GM23338 (cell line): ENCODE measurements around the gene IDH1. TPM values are rescaled to one million over a fixed set of nuclear protein-coding genes. Genes with fewer than 3 reads are reported as not detected.

ENCODE experiments used
- ATAC-seq: fragments of 200-7000 bp; cut with Tn5 transposase; 3 replicates; pipeline ENCODE4 v1.9.1; 2020
- DNase-seq: peaks from one replicate; pipeline ENCODE4 v3.0.0-alpha.2; 2015; ENCODE audit warnings: low spot score
- H2AFZ ChIP-seq: fragments of 200-600 bp; sonication (generic); 2 replicates; pipeline ENCODE4 v1.8.0; 2016; ENCODE audit warnings: antibody characterized with exemption, mild to moderate bottlenecking, moderate library complexity
- H3F3A ChIP-seq: fragments of 200-600 bp; sonication (generic); replicated peaks from 2 replicates; pipeline ENCODE4 v1.8.0; 2017; ENCODE audit warnings: antibody characterized with exemption, mixed run types, low read depth
- H3K27ac ChIP-seq: fragments of 200-600 bp; sonication (generic); 2 replicates; pipeline ENCODE4 v1.6.1; 2016; ENCODE audit warnings: low read depth
- H3K27me3 ChIP-seq: fragments of 200-600 bp; sonication (generic); 2 replicates; pipeline ENCODE4 v1.8.0; 2016; ENCODE audit warnings: mild to moderate bottlenecking, mixed run types, moderate library complexity; ENCODE audit not compliant: insufficient read depth
- H3K36me3 ChIP-seq: fragments of 200-600 bp; sonication (generic); 2 replicates; pipeline ENCODE4 v1.8.0; 2016; ENCODE audit warnings: mild to moderate bottlenecking; ENCODE audit not compliant: insufficient read depth
- H3K4me1 ChIP-seq: fragments of 200-600 bp; sonication (generic); 2 replicates; pipeline ENCODE4 v1.8.0; 2016; ENCODE audit warnings: mild to moderate bottlenecking, moderate library complexity; ENCODE audit not compliant: insufficient read depth
- H3K4me2 ChIP-seq: fragments of 200-600 bp; sonication (generic); 2 replicates; pipeline ENCODE4 v1.7.1; 2017; ENCODE audit warnings: mixed run types
- H3K4me3 ChIP-seq: fragments of 200-600 bp; sonication (generic); 2 replicates; pipeline ENCODE4 v1.6.1; 2016; ENCODE audit warnings: mixed run types
- H3K79me2 ChIP-seq: fragments of 200-600 bp; sonication (generic); replicated peaks from 2 replicates; pipeline ENCODE4 v1.8.0; 2017; ENCODE audit warnings: mild to moderate bottlenecking; ENCODE audit not compliant: insufficient read depth
- H3K9me2 ChIP-seq: fragments of 200-600 bp; sonication (generic); 2 replicates; pipeline ENCODE4 v1.8.0; 2017; ENCODE audit not compliant: insufficient read depth
- H4K20me1 ChIP-seq: fragments of 200-600 bp; sonication (generic); replicated peaks from 2 replicates; pipeline ENCODE4 v1.8.0; 2017; ENCODE audit warnings: mild to moderate bottlenecking; ENCODE audit not compliant: insufficient read depth
- H3K27ac Mint-ChIP-seq: 2 replicates; pipeline ENCODE4 v1.8.0; 2020; ENCODE audit warnings: inconsistent platforms, mild to moderate bottlenecking, moderate library complexity, mixed read lengths
- H3K27me3 Mint-ChIP-seq: 3 replicates; pipeline ENCODE4 v1.8.0; 2022; ENCODE audit warnings: low read depth, mild to moderate bottlenecking, moderate library complexity, mixed read lengths, inconsistent platforms; ENCODE audit not compliant: insufficient read depth, poor library complexity
- H3K36me3 Mint-ChIP-seq: 3 replicates; pipeline ENCODE4 v1.8.0; 2021; ENCODE audit warnings: low read depth, mild to moderate bottlenecking, inconsistent platforms, moderate library complexity, mixed read lengths
- H3K4me1 Mint-ChIP-seq: 3 replicates; pipeline ENCODE4 v1.8.0; 2020; ENCODE audit warnings: mild to moderate bottlenecking, inconsistent platforms, mixed read lengths
- H3K4me3 Mint-ChIP-seq: 3 replicates; pipeline ENCODE4 v1.8.0; 2021; ENCODE audit warnings: moderate library complexity, mild to moderate bottlenecking, inconsistent platforms, mixed read lengths
- H3K9me3 Mint-ChIP-seq: 3 replicates; pipeline ENCODE4 v1.8.0; 2020; ENCODE audit warnings: moderate library complexity, mild to moderate bottlenecking, inconsistent platforms, mixed read lengths
- CREB1 ChIP-seq: fragments of 250-450 bp; sonication (Bioruptor Pico); IDR thresholded peaks from 2 replicates; pipeline ENCODE4 v1.5.0; 2020; ENCODE audit warnings: low read depth, mild to moderate bottlenecking, moderate library complexity
- EZH2 ChIP-seq: fragments of 200-600 bp; sonication (generic); IDR thresholded peaks from one replicate; pipeline ENCODE4 v1.8.0; 2017; ENCODE audit warnings: antibody characterized with exemption, mild to moderate bottlenecking, low read depth; ENCODE audit not compliant: unreplicated experiment
- EZH2phosphoT487 ChIP-seq: fragments of 200-600 bp; sonication (generic); IDR thresholded peaks from one replicate; pipeline ENCODE4 v1.8.1; 2018; ENCODE audit warnings: antibody characterized with exemption; ENCODE audit not compliant: unreplicated experiment
- JUNB ChIP-seq: IDR thresholded peaks from one replicate; pipeline ENCODE4 v1.6.1; 2016; ENCODE audit warnings: antibody characterized with exemption; ENCODE audit not compliant: unreplicated experiment
- NANOG ChIP-seq: IDR thresholded peaks from 2 replicates; pipeline ENCODE4 v1.6.1; 2016; ENCODE audit warnings: antibody characterized with exemption, borderline replicate concordance
- POLR2AphosphoS5 ChIP-seq: IDR thresholded peaks from 2 replicates; pipeline ENCODE4 v1.6.1; 2016; ENCODE audit warnings: antibody characterized with exemption, low read depth
- STAT1 ChIP-seq: IDR thresholded peaks from one replicate; pipeline ENCODE4 v1.6.1; 2016; ENCODE audit warnings: antibody characterized with exemption; ENCODE audit not compliant: unreplicated experiment
- ZNF114 ChIP-seq: fragments of 250-450 bp; sonication (Bioruptor Pico); IDR thresholded peaks from 2 replicates; pipeline ENCODE4 v1.5.0; 2020; ENCODE audit warnings: mild to moderate bottlenecking, moderate library complexity
- ZNF331 ChIP-seq: fragments of 250-450 bp; sonication (Bioruptor Pico); IDR thresholded peaks from 2 replicates; pipeline ENCODE4 v1.5.0; 2020; ENCODE audit warnings: low read depth, mild to moderate bottlenecking, moderate library complexity
- polyA plus RNA-seq: library from polyadenylated mRNA; unstranded; fragments of >200 nt; fragmentation: Nextera tagmentation; extraction: Ambion mirVana; gene quantifications from 2 replicates; pipeline ENCODE4 v1.2.1, GENCODE V29; 2016
- total RNA-seq: library from RNA; depleted of rRNA; stranded (reverse); fragments of >200 nt; shearing (Covaris generic); gene quantifications from 2 replicates; pipeline ENCODE4 v1.2.3, GENCODE V29; 2014
- TF ChIP-seq, protein P1 (sequence below): IDR thresholded peaks from one replicate; pipeline ENCODE4 v1.6.1; 2018; ENCODE audit warnings: antibody characterized with exemption; ENCODE audit not compliant: unreplicated experiment
- TF ChIP-seq, protein P2 (sequence below): fragments of 250-450 bp; sonication (Bioruptor Pico); IDR thresholded peaks from 2 replicates; pipeline ENCODE4 v1.5.0; 2020; ENCODE audit warnings: mild to moderate bottlenecking, moderate library complexity
- TF ChIP-seq, protein P3 (sequence below), 2 experiments: fragments of 200-600 bp in 1 of 2; sonication (generic) in 1 of 2; conservative IDR thresholded peaks; 2 replicates each; pipeline versions ENCODE4 v1.5.1 to v1.6.1; 2016 to 2017; ENCODE audit warnings: antibody characterized with exemption in 2 of 2, low read depth in 2 of 2, mild to moderate bottlenecking in 2 of 2, moderate library complexity in 1 of 2
- TF ChIP-seq, protein P4 (sequence below): IDR thresholded peaks from 2 replicates; pipeline ENCODE4 v1.6.1; 2016; ENCODE audit warnings: antibody characterized with exemption

Gene IDH1
- total and polyA plus RNA-seq, 2 experiments from 2014 or later, result 315 to 536 TPM

DNA sequence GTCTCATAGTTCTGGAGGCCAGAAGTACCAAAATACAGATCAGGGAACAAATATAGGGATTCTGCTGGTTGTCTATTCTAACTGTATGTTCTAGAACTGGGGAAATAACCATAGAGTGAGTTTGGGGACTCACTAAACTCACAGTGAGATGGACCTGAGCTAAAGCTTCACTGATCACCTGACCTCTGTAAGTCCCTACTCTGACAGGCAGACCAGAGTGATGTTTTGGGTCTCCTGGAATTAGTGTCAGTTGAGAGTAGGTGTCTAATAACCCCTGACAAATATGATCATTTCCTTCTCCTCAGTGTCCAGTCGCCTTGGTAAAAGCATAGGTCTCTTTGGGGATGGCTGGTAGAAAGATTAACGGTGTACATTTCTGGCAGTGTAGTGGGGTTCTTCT lies 25.4 kb upstream of the IDH1 start:
- Histone ChIP-seq H2AFZ (no peak overlapping the region), H3K27me3 (no peaks in the 10 kb centered on the region), H4K20me1 (peaks cover 19% of the 10 kb centered on the region), H3K36me3 (peaks cover 63% of the 10 kb centered on the region), H3K79me2 (peaks cover 43% of the 10 kb centered on the region), H3K4me1 (no peaks in the 10 kb centered on the region), H3F3A (no peaks in the 10 kb centered on the region), H3K27ac (peak overlapping the region; percentile 51; the same call in 1 of the 2 replicates), H3K9me2 (no peaks in the 10 kb centered on the region), H3K4me2 (no peak overlapping the region), H3K4me3 (no peak overlapping the region)
- Mint-ChIP-seq H3K27me3 (no peaks in the 10 kb centered on the region), H3K36me3 (peaks cover 71% of the 10 kb centered on the region), H3K4me1 (no peaks in the 10 kb centered on the region), H3K27ac (no peak overlapping the region), H3K4me3 (no peak overlapping the region), H3K9me3 (no peaks in the 10 kb centered on the region)
- no peak for DNase-seq
- TF ChIP-seq, protein P1, sequence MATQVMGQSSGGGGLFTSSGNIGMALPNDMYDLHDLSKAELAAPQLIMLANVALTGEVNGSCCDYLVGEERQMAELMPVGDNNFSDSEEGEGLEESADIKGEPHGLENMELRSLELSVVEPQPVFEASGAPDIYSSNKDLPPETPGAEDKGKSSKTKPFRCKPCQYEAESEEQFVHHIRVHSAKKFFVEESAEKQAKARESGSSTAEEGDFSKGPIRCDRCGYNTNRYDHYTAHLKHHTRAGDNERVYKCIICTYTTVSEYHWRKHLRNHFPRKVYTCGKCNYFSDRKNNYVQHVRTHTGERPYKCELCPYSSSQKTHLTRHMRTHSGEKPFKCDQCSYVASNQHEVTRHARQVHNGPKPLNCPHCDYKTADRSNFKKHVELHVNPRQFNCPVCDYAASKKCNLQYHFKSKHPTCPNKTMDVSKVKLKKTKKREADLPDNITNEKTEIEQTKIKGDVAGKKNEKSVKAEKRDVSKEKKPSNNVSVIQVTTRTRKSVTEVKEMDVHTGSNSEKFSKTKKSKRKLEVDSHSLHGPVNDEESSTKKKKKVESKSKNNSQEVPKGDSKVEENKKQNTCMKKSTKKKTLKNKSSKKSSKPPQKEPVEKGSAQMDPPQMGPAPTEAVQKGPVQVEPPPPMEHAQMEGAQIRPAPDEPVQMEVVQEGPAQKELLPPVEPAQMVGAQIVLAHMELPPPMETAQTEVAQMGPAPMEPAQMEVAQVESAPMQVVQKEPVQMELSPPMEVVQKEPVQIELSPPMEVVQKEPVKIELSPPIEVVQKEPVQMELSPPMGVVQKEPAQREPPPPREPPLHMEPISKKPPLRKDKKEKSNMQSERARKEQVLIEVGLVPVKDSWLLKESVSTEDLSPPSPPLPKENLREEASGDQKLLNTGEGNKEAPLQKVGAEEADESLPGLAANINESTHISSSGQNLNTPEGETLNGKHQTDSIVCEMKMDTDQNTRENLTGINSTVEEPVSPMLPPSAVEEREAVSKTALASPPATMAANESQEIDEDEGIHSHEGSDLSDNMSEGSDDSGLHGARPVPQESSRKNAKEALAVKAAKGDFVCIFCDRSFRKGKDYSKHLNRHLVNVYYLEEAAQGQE, result no peak
- no peak for TF ChIP-seq ZNF114
- TF ChIP-seq, protein P2, sequence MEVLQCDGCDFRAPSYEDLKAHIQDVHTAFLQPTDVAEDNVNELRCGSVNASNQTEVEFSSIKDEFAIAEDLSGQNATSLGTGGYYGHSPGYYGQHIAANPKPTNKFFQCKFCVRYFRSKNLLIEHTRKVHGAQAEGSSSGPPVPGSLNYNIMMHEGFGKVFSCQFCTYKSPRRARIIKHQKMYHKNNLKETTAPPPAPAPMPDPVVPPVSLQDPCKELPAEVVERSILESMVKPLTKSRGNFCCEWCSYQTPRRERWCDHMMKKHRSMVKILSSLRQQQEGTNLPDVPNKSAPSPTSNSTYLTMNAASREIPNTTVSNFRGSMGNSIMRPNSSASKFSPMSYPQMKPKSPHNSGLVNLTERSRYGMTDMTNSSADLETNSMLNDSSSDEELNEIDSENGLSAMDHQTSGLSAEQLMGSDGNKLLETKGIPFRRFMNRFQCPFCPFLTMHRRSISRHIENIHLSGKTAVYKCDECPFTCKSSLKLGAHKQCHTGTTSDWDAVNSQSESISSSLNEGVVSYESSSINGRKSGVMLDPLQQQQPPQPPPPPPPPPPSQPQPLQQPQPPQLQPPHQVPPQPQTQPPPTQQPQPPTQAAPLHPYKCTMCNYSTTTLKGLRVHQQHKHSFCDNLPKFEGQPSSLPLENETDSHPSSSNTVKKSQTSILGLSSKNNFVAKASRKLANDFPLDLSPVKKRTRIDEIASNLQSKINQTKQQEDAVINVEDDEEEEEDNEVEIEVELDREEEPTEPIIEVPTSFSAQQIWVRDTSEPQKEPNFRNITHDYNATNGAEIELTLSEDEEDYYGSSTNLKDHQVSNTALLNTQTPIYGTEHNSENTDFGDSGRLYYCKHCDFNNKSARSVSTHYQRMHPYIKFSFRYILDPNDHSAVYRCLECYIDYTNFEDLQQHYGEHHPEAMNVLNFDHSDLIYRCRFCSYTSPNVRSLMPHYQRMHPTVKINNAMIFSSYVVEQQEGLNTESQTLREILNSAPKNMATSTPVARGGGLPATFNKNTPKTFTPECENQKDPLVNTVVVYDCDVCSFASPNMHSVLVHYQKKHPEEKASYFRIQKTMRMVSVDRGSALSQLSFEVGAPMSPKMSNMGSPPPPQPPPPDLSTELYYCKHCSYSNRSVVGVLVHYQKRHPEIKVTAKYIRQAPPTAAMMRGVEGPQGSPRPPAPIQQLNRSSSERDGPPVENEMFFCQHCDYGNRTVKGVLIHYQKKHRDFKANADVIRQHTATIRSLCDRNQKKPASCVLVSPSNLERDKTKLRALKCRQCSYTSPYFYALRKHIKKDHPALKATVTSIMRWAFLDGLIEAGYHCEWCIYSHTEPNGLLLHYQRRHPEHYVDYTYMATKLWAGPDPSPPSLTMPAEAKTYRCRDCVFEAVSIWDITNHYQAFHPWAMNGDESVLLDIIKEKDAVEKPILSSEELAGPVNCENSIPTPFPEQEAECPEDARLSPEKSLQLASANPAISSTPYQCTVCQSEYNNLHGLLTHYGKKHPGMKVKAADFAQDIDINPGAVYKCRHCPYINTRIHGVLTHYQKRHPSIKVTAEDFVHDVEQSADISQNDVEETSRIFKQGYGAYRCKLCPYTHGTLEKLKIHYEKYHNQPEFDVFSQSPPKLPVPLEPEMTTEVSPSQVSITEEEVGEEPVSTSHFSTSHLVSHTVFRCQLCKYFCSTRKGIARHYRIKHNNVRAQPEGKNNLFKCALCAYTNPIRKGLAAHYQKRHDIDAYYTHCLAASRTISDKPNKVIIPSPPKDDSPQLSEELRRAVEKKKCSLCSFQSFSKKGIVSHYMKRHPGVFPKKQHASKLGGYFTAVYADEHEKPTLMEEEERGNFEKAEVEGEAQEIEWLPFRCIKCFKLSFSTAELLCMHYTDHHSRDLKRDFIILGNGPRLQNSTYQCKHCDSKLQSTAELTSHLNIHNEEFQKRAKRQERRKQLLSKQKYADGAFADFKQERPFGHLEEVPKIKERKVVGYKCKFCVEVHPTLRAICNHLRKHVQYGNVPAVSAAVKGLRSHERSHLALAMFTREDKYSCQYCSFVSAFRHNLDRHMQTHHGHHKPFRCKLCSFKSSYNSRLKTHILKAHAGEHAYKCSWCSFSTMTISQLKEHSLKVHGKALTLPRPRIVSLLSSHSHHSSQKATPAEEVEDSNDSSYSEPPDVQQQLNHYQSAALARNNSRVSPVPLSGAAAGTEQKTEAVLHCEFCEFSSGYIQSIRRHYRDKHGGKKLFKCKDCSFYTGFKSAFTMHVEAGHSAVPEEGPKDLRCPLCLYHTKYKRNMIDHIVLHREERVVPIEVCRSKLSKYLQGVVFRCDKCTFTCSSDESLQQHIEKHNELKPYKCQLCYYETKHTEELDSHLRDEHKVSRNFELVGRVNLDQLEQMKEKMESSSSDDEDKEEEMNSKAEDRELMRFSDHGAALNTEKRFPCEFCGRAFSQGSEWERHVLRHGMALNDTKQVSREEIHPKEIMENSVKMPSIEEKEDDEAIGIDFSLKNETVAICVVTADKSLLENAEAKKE (CRISPR knock-in tag), result no peak
- TF ChIP-seq JUNB, result no peak
- TF ChIP-seq, protein P3, sequence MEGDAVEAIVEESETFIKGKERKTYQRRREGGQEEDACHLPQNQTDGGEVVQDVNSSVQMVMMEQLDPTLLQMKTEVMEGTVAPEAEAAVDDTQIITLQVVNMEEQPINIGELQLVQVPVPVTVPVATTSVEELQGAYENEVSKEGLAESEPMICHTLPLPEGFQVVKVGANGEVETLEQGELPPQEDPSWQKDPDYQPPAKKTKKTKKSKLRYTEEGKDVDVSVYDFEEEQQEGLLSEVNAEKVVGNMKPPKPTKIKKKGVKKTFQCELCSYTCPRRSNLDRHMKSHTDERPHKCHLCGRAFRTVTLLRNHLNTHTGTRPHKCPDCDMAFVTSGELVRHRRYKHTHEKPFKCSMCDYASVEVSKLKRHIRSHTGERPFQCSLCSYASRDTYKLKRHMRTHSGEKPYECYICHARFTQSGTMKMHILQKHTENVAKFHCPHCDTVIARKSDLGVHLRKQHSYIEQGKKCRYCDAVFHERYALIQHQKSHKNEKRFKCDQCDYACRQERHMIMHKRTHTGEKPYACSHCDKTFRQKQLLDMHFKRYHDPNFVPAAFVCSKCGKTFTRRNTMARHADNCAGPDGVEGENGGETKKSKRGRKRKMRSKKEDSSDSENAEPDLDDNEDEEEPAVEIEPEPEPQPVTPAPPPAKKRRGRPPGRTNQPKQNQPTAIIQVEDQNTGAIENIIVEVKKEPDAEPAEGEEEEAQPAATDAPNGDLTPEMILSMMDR (conservative IDR thresholded peaks at IDR 0.05; ENCODE audit: low read depth in 2 of 2), result no peak
- TF ChIP-seq ZNF331 (CRISPR knock-in tag), result no peak
- TF ChIP-seq, protein P4, sequence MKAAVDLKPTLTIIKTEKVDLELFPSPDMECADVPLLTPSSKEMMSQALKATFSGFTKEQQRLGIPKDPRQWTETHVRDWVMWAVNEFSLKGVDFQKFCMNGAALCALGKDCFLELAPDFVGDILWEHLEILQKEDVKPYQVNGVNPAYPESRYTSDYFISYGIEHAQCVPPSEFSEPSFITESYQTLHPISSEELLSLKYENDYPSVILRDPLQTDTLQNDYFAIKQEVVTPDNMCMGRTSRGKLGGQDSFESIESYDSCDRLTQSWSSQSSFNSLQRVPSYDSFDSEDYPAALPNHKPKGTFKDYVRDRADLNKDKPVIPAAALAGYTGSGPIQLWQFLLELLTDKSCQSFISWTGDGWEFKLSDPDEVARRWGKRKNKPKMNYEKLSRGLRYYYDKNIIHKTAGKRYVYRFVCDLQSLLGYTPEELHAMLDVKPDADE, result no peak
- no peak for TF ChIP-seq STAT1
- TF ChIP-seq CREB1 (CRISPR knock-in tag), result no peak
- no peak for TF ChIP-seq POLR2AphosphoS5
- TF ChIP-seq NANOG, result no peak
- TF ChIP-seq EZH2phosphoT487, result no peak
- TF ChIP-seq EZH2, result no peak
- ATAC-seq, result no peak
